Hypothalamus (tissue), 51 donors: Measurements from ENCODE around the gene PRKD1.
A peak's percentile ranks its signal among the peaks of the same experiment; 100 is the strongest.
"Not testable (repeated sequence)": the region's sequence is repeated elsewhere in the genome, so short reads cannot be mapped to it uniquely, and the experiment has no call there.

Source experiments
- DNase-seq, 51 donors: peaks; one replicate each; lab custom pipeline; 2025; lab: John Stamatoyannopoulos, UW

PRKD1 gene

DNA sequence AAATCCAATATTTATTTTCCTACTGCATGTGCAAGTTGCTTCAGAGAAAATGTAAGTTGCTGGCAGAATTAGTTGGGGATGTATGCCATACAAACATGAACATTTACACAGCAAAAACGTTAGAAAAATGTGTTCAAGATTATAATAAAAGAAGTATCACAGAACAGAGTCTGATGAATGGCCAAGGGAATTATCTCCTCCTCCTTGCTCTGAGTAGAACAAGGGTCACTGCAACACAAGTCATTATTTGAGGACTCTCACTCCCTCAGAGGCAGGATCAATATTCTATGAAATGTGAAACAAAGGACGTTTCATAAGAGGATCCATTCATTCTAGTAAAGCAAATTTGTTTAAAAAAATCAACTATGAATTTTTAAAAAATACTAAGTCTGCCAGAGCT, 177.8 kb downstream of the PRKD1 start:
- DNase-seq, result no peak

DNA sequence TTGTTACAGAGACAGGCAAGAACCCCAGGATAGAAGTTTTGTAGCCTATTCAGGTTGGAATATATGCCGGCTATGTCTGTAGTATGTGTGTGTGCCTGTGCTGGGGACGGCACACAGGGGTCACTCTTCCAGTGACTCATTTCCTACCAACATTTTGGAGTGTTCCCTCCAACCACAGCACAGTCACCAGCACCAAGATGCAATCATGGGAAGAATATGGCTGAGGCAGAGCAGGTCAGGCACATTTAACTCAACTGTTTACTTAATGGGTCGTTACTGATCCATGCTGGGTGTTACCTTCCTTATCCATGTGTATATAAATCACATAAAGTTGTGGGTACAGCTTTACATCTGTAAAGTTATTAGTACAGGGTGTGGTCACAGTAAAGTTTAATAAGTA, 178.3 kb downstream of the PRKD1 start:
- no peak for DNase-seq

DNA sequence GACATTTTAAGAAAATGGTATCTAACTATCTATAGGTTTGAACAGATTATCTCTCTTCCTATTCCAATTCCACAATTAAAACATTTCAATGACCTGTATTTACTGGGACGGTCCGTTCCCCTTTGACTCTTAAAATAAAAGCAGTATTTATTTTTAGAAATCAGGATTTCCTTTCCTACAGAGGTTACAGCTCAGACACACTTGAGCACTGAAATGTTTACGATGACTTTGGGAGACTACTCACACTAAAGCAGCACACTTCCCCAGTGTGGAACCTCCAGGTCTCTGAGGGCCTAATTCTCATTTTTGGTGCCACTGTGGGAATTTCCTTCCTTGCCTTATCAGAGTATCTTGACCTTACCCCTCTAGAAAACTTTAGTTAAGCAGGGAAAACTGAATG, 181.8 kb downstream of the PRKD1 start:
- DNase-seq, result no peak

DNA sequence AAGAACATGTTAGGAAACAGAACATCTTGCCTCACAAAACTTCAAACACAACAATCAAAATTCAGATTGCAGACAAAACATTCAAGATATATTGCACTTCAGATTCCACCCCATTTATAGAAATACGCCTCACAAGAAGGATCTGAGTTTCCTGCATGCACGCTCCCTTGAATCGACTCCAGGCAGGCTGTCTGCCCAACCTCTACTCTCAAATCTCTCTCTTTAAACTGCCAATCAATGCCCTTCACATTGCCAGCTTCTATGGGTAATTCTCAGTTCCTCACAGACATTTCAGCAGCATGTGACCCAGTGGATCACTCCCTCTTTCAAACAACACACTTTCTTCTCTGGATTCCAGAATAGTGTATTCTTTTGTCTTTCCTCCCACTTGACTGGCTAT, 184.1 kb downstream of the PRKD1 start:
- DNase-seq, result peak in 2 of 51 donors; percentile 6 to 24

DNA sequence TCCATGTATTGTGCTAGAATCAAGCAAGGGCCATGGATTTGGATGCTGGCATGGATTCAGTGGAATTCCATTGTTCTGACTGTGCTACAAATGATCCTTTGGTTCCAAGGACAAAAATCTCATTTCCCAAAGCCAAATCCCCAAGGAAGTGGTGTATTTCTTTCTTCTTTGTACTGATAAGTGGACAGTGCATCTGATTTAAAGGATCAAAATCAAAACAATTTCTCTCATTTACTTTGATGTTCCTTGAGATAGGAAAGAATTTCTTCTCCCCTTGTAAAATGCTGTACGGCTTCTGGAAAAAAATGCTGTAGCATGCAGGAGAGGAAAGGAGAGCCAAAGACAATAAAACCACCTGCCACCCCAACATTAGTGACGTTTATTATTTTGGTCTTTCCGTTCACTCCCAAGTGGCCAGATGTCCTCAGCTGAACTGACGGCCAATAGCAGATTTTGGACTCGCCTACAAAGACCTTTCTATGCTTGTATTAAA, 185.7 kb downstream of the PRKD1 start:
- DNase-seq, result peak in 1 of 51 donors; percentile 7

DNA sequence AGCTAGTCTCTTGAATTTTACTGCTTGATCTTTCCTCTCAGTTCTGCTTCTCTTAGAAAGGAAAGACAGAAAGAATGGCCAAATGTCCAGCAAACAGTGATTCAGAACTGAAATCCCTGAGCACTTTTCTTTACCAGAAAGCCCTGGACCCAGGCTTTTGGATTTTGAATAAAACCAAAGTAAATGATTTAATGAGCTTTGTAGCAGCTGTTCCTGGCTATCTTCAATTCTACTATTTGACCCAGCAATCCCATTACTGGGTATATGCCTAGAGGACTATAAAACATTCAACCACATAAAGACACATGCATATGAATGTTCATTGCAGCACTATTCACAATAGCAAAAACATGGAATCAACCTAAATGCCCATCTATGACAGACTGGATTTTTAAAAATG, 187.2 kb downstream of the PRKD1 start:
- DNase-seq, result no peak

DNA sequence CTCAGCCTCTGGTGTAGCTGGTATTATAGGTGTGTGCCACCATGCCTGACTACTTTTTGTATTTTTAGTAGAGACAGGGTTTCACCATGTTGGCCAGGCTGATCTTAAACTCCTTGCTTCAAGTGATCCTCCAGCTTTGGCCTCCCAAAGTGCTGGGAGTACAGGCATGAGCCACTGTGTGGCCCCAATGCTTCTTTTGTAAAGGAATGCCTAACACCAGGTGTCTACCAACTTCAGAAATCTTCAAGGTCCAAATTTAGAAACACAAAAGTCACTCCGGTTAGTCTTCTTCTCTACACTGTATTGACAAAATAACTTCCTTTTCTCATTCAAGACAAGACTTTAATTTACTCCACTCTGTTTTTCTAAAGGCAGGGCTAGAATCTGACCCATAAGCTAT, 188.7 kb downstream of the PRKD1 start:
- no peak for DNase-seq

DNA sequence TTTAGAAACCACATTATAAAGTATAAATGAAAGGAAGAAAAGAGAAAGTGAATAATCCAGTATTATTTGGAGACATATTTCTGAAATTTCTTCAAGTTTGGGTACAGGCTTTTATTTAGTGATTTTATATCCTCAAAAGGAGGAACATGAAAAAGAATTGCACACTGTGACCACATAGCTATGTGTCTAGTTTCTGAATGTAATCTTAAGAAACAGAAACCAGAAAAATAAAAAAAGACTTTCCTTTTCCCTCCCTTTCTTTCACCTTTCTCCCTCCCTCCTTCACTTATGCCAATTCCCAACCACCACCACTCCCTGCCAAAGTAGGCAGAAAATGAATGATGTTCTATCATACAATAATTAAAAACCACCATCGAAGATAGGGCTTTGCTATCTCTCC, 189.6 kb downstream of the PRKD1 start:
- DNase-seq, result no peak

DNA sequence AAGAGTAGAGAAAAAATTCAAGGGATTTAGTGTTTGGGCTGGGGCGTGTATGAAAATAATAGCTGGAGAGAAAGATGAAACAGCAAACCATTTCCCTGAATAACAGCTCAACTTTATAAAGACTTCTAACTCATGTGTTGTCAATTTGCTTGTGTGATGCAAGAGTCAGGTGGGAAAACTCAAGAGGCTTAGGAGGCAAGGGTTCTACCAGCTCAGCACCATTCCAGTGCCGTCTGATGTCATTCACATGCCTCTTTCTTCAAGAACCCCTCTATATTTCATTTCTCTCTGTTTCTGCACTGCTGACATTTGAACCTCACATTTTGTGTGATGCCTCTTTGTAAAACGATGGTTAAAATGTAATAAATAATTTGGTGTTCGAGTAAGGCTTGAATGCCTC, 192.2 kb downstream of the PRKD1 start:
- no peak for DNase-seq

DNA sequence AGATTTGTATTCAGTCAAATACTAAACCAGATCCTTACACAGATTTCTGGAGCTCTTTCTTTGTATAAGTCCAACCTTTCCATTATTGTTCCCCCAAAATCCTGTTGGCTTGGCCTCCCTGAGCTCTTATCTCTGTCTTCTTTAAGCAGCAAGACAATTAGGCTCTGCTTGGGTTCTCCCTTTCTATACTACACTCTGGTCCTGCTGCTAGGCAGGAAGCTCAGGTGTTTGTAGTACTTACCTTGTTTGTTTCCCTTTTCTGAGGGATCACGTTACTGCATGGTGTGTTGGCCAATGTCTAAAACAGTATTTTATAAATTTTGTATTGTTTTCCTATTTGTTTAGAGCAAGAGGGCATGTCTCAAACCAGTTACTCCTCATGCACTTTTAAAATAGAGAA, 192.9 kb downstream of the PRKD1 start:
- DNase-seq, result no peak

DNA sequence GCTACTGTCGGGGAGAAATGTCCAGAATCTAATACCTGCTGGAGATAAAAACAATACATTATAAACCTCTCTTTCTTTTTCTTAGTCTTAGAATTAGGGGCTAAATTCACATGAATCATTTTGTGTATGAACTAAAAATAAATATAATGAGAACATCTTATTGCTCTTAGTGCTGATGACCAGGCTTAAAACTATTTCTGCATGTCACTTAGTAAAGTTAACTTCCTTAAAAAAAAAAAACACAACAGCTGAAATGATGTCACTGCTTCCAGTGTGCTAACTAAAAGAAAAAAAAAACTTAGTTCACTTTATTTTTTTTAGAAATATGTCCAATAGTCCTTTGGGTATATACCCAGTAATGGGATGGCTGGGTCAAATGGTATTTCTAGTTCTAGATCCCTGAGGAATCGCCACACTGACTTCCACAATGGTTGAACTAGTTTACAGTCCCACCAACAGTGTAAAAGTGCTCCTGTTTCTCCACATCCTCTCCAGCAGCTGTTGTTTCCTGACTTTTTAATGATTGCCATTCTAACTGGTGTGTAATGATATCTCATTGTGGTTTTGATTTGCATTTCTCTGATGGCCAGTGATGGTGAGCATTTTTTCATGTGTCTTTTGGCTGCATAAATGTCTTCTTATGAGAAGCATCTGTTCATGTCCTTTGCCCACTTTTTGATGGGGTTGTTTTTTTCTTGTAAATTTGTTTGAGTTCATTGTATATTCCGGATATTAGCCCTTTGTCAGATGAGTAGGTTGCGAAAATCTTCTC, 200.9 kb downstream of the PRKD1 start:
- DNase-seq, result not testable (repeated sequence)

DNA sequence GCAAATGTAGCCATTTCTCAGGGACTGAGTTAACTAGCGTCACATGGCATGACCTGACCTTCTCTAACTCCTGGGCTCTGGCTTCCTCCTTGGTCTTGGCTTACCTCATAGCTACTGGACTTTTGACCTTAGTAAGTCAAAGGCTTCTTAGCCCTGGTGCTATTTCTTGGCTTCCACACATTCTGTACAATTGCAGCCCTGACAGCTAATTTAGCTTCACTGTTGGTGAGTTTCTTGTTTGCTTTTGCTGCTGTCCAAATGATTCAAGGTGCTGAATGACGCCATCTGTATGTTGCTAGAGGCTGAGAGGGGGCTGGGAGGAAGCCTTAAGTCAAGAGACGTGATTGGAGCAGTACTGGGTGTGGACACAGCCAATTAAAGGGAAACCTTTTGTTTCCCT, 202.7 kb downstream of the PRKD1 start:
- DNase-seq, result no peak

DNA sequence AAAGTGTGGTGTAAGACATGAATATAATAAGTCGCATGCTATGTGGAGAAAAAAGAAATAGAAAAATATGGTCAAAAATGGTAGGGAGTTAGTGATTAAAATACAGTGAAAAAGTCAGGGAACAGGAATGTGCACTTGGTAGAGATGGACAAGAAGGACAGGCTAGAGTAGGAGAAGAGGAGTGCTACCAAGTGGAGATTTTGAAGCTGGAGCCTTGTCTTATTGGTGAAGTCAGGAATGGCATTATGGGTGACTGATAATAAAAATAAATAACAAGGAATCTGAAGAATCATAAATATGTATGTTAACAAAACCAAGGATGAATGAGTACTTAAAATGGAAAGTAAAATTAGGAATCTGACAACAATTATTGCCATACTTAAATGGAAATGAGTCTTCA, 204.8 kb downstream of the PRKD1 start:
- no peak for DNase-seq

DNA sequence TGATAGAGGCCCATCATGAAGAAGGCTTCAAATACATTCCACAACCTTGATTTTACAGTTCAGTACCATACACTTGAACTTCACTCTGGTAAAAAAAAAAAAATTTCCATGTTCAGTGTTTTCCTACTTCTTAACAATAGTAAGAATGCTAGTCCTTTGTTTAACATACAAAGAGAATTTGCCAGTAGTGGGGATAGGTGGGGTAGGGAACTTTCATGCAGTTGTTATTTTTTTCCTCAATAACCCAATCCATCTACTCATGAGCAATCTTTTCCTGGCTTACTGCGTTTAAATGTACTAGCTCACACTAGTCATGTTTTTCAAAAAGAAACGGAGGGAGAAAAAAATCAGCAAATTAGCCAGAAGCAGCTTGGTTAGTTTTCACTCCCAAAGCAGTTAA, 206.1 kb downstream of the PRKD1 start:
- DNase-seq, result no peak

DNA sequence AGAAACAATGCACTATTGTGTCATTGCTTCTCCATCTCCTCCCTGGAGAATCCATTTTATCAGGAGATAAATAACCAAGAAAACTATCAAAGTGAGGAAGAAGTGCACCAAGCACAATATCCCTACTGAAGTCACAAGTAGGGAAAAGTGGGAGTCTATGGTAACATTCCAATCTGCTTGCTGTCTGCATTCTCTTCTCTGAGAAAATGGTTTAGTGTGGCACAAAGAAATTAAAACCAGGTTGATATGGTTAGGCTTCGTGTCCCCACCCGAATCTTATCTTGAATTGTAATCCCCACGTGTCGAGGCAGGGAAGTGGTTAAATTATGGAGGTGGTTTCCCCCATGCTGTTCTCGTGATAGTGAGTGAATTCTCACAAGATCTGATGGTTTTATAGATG, 209.7 kb downstream of the PRKD1 start:
- DNase-seq, result no peak

DNA sequence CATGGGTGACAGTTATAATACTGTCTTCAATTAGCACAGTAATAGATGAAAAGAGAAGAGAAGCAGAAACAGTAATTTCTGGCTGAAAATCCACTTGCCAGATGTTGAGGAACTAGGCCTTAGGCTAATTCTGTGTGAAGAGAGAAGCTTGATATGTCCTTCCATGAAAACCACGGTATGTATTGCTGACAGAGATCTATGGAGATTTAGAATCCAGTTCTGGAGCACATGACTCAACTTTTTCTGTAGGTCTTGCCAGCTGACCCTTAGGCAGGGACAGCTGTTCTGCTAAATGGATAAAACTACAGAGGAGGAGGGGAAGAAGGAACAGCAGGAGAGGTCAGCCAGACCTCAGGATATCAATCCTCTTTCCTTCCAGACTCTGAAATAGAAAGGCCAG, 211.5 kb downstream of the PRKD1 start:
- peak in 1 of 51 donors; percentile 11 for DNase-seq

DNA sequence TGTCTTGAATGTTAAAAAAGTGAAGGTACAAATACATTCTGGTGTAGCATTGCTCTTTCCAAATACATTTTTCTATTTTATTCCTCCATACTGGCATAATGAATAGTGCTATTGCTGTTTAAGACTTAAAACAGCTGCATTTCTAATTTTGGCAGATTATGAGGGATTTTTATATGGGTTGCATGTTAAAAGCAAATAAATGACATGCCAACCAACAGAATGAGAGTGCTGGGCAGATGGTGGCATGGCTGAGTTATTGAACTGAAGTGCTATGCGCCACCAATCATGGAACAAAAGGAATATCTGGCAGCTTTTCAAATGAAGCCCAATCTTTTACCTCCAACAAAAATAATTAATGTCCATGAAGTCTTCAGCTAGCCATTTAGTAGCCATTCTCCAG, 215.0 kb downstream of the PRKD1 start:
- no peak for DNase-seq

DNA sequence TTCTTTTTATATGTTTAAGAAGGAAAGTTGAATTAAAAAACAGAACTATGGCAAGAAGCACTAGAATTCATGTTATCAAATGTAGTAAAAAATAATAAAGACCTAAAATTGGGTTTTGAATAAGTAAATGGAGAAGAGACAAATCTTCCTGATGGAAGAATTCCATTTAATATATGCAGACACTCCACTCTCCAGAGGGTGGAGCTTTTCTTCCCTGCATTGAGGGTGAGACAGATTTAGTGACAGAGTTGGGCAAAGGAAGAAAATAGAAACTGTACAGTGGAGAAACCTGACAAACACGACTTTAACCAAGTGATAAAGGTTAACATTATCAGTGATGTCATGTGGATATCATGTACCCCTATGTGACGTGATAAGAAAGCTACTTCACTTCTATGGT, 217.6 kb downstream of the PRKD1 start:
- DNase-seq, result no peak

DNA sequence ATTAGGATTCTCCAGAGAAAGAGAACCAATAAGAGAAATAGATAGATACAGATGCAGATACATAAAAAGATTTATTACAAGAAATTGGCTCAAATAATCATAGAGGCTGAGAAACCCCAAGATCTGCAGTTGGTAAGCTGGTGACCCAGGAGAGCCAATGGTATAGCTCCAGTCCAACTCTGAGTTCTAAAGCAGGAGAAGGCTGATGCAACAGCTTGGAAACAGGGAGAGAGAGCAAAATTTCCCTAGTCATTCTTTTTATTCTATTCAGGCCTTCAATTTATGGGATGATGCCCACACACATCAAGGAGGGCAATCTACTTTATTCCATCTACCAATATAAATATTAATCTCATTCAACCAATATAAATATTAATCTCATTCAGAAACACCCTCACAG, 218.2 kb downstream of the PRKD1 start:
- DNase-seq, result no peak

DNA sequence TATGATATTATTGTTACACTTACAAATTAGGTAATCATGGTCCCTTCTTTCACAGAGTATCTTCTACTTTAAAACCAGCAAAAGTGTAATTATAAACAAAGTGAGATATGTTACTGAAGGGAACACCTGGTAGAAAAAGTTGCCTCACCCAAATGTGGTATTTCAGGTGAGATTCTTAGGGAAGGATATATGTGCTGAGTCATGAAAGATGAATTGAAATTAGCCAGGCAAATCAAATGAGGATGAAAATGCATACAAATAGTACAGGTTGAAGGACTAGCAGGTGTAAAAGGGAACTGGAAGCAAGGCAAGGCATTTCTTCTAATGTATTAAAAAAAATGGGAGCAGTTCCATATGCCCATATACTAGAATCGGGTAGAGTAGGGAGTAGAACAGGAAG, 220.9 kb downstream of the PRKD1 start:
- no peak for DNase-seq

DNA sequence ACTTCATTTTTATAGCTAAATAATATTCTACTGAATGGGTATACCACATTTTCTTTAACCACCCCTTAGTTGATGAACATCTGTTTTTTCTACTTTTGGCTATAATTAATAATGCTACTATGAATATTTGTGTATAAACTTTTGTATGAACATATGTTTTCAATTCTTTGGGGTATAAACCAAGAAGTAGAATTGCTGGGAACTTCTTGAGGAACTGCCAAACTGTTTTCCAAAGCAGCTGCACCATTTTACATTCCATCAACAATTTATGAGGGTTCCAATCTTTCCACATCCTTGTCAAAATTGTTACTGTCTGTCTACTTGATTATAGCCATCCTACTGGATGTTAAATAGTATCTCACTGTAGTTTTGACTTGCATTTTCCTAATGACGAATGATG, 221.8 kb downstream of the PRKD1 start:
- no peak for DNase-seq

DNA sequence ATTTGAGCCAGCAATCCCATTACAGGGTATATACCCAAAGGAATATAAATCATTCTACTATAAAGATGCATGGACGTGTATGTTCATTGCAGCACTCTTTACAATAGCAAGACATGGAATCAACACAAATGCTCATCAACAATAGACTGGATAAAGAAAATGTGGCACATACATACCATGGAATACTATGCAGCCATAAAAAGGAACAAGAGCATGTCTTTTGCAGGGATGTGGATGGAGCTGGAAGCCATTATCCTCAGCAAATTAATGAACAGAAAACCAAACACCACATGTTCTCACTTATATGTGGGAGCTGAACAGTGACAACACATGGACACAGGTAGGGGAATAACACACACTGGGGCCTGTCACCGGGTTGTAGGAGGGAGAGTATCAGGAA, 238.1 kb downstream of the PRKD1 start:
- not testable (repeated sequence) for DNase-seq

DNA sequence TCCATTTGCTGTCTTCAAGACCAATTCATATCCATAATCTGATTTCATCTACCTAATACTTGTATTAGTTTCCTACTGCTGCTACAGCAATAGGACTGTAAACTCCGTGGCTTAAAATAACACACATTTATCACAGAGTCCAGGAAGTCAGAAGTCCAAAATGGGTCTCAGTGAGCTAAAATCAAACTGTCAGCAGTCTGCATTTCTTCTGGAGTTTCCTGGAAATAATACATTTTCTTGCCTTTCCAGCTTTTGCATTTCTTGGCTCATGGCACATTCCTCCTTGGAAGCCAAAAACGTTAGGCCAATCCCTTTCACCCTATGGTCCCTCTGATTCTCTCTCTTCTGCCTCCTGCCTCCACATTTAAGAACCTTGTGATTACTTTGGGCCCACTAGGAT, 239.8 kb downstream of the PRKD1 start:
- no peak for DNase-seq
